Central memory CD4-positive, alpha-beta T cell (primary cell): ENCODE measurements around the gene RAP2A.

ENCODE experiments used
- DNase-seq: peaks from one replicate; pipeline ENCODE4 v3.0.0; 2022

Gene RAP2A

GRCh38 chr13:97422118-97423054, 11.6 kb upstream of the RAP2A start:
- no peak for DNase-seq

DNA sequence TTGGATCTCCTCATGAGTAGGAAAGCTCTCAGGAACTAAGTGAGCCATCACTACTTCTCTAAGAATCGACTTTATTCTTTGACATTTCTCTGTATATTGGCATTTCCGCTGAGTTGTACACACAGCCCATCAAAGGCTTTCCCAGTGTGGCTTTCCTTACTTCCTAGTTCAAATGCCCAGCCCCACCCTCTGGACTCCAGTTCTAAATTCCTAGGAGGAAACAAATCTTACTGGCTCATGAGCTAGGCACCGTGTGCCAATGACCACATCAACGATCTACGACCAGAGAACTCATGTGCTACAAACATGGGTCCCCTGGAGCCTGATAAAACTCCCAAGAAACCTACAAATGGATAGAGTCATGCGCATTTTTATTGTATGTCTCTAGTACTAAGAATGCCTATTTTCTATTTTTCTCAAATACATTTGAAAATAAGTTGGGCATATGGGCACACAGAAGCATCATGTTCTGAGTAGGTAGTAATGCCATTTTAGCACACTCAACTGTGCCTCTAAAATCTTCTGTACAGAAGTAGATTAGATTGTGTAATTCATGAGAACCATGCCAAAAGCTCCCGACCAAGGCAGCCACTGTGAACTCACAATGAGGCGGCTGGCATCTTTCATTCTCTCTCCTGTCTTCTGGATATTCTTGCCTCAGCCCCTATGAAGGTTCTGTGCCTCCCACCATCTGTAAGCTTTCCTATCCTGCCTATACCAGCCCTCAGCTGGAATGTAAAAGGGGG, 10.5 kb upstream of the RAP2A start:
- DNase-seq: no peak

DNA sequence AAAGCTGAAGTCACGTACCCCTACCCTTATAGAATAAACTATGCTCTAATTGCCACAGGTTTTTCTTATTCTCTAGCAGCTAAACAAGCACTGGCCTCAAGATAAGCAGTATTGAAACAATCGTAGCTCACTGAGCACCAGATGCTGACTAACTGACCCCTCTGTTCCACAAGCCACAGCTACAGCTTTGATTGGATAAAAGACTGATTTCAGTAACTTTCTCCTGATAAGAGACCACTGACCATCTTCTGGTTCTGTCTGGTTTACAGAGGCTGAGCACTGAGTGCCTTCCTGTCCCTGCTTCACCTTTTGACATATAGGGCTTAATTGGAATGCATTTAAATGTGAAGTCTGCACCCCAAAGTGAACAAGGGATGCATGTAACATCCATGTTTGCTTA, 8.4 kb upstream of the RAP2A start:
- DNase-seq: no peak

GRCh38 chr13:97426695-97427094, 7.3 kb upstream of the RAP2A start:
- DNase-seq: no peak

GRCh38 chr13:97429681-97430081, 4.3 kb upstream of the RAP2A start:
- DNase-seq: no peak

DNA sequence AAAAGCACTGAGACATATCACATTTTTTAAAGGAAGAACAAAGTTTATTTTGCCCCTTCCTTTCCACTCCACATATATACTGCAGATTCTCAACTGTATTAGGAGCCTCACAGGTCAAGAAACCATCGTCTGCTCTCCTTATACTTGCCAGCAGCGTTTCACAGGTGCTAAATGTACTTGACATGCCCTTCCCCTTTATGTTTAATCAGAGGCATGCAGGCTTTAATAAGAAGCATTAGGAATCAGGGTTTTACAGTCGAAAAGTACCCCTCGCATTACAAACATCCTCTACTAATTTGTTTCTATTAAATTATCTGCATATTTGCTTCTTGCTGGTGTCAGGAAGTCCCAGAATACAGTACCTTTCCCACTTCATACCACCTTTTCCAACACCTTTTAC, 3.7 kb upstream of the RAP2A start:
- no peak for DNase-seq

- no peak for DNase-seq
Observed at GRCh38 chr13:97431171-97431764, 2.7 kb upstream of the RAP2A start.

GRCh38 chr13:97432232-97432916, 1.6 kb upstream of the RAP2A start:
- DNase-seq: peak; percentile 3

GRCh38 chr13:97432917-97433726, 847 bp upstream of the RAP2A start:
- peak; percentile 99 for DNase-seq

- peak; percentile 41 for DNase-seq
Observed at GRCh38 chr13:97434397-97435201, 630 bp downstream of the RAP2A start.

DNA sequence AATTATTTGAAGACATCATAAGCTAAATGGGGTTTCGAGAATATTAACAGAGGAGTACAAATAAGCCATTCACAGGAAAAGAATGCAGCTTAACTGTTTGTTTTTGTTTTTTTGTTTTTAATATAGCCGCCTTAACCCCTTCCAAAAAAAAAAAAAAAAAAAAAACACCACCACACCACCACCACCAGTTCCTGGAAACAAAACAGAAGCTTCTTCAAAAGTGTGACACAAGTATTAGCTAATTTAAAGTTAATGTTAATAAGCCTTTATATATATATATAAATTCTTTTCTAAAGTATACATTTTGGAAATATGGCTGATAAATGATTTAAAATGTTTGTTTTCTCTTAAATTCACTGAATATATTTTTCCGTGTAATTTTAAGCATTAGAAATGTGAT, 1.4 kb downstream of the RAP2A start:
- DNase-seq: no peak

GRCh38 chr13:97435794-97436193, 1.8 kb downstream of the RAP2A start:
- no peak for DNase-seq

GRCh38 chr13:97436845-97437244, 2.9 kb downstream of the RAP2A start:
- DNase-seq: no peak

DNA sequence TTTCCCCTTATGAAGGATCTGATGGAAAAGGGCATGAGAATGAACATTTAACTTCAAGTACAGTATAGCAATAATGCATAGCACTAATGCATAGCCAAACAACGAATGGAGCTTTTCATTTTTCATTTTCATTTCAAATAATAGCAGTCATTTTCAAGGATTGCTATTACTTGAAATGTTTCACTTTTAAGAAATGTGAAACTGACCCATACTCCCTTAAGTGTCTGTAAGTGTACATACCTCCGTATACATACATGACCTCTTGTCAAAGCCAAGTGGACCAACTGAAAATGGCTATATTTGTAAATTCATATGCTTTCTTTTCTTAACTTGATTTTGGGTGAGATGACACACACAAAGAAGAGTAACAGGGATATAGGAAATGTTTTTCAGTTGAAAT, 3.8 kb downstream of the RAP2A start:
- DNase-seq: no peak

- DNase-seq: no peak
Observed at GRCh38 chr13:97438856-97439595, 5.1 kb downstream of the RAP2A start.

DNA sequence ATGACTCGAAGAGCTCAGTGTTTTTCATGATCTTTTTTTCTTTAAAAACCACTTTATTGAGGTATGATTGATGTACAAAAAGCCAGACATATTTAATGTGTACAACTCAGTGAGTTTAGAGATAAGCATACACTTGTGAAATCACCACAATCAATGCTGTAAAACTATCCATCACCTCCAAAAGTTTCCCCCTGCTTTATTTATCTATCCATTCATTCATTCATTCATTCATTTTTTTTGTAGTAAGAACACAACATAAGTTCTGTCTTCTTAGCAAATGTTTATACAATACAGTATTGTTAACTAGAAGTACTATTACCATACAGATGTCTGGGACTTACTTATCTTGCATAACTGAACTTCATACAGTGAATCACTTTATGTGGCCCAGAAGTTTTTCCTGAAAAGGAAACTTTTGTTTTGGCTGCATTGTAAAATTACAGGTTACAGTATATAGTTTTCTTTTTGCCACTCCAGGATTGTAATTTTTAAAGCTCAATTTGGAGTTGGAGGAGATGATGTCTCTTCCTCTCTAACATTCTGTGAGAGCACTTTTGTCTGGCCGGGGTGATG, 6.7 kb downstream of the RAP2A start:
- DNase-seq: no peak

DNA sequence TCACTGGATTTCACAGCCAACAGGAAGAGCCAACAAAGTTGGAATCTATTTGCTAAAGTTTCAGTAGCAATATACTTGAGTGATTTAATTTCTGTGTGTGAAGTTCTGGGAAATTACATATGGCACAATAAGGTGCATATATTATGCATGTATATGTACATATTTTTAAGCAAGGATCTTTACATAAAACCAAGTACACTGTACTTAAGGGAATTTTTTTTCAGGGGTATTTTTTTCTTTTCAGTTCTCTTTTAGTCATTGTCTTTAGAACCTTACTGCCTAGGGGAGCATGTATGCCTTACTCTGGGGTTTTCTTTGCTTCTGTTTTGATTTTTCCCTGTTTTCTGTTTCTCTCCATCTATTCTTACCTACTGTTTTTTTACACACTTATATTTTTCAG, 7.4 kb downstream of the RAP2A start:
- DNase-seq: no peak

DNA sequence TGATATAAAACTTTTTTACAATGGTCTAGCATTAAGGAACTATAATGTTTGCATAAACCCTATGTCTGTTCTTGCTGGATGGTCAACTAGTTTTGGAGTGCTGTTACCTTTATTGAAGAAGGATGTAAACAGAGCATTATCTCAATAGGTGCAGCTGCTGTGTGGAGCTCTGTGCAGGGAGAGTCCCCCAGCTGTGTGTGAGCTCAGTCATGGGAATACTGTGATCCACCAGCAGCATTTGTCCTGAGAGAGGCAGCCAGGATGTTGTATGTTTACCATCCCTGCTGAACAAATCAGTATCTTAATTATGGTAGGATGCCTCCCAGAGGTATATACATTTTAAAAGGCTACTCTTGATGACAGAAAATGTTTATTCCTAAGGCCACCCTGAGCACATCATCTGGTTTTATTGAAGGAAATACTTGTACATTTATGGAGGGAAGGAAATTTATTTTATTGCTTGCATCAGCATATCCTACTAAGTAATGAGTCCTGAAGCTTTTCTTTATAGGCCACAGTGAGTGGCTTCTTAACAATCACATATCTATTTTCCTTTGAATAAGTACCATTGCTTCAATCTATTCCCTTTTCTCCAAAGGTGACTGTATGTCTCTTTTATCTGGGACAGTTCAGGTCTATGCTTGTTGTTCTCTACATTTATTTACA, 11.7 kb downstream of the RAP2A start:
- DNase-seq: no peak

DNA sequence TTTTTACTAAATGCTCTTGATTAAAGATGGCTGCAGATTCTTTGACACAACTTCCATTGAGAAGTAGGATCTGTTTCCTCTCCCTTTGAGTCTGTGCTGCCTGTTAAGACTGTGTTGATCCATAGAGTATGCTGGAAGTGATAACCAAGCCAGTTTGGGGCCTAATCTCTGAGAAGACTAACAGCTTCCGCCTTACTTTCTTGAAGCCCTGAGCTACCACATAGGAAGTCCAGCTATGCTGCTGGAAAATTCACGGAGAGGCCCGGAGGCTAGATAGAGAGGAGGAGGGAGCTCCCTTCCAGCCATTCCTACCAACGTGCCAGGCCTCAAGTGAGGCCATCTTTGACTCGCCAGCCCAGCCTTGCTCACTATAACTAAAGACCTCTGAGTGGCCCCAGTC, 12.5 kb downstream of the RAP2A start:
- no peak for DNase-seq
